ENCODE data around the gene EIF5.

Gene EIF5

DNA sequence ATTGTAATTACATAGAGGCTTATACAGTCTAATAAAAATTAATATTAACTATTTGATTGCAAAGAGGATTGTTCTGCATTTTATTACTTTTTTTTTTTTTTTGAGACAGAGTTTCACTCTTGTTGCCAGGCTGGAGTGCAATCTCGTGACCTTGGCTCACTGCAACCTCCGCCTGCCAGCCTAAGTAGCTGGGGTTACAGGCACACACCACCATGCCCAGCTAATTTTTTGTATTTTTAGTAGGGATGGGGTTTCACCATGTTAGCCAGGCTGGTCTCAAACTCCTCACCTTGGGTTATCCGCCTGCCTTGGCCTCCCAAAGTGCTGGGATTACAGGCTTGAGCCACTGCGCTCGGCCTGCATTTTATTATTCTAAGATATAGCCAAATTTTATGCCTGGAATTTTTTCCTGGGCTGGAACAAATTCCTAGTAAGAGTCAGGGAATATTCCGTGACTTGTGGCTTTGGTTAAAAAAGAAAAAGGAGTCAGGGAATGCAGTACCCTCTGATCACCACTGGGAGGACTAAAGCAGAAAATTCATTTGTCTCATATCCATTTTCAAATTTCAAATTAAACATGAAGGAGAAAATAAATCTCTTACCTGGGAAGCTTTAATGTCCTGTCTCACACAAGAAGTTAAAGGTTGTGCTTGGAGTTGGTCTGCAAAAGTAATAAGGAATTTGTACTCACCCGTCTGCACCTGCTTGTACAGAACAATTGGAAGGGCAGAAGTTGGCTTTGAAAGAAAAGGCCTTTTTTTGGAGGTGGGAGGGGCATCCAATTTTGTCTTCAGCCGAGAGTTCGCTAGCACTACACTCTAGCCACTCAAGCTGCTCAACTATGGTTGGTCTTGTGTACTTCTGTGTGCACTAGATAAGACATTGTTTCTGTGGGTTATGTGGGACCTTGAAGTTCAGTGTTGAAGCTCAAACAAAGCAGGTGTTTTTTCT, 59.9 kb downstream of the EIF5 start:
- TF ChIP-seq, protein P1, sequence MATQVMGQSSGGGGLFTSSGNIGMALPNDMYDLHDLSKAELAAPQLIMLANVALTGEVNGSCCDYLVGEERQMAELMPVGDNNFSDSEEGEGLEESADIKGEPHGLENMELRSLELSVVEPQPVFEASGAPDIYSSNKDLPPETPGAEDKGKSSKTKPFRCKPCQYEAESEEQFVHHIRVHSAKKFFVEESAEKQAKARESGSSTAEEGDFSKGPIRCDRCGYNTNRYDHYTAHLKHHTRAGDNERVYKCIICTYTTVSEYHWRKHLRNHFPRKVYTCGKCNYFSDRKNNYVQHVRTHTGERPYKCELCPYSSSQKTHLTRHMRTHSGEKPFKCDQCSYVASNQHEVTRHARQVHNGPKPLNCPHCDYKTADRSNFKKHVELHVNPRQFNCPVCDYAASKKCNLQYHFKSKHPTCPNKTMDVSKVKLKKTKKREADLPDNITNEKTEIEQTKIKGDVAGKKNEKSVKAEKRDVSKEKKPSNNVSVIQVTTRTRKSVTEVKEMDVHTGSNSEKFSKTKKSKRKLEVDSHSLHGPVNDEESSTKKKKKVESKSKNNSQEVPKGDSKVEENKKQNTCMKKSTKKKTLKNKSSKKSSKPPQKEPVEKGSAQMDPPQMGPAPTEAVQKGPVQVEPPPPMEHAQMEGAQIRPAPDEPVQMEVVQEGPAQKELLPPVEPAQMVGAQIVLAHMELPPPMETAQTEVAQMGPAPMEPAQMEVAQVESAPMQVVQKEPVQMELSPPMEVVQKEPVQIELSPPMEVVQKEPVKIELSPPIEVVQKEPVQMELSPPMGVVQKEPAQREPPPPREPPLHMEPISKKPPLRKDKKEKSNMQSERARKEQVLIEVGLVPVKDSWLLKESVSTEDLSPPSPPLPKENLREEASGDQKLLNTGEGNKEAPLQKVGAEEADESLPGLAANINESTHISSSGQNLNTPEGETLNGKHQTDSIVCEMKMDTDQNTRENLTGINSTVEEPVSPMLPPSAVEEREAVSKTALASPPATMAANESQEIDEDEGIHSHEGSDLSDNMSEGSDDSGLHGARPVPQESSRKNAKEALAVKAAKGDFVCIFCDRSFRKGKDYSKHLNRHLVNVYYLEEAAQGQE (IDR thresholded peaks at IDR 0.05; ENCODE audit: insufficient read depth in 1 of 2, low read depth in 2 of 2, low read length in 2 of 2), result no peak
- TF ChIP-seq SIN3A (IDR thresholded peaks at IDR 0.05; ENCODE audit: borderline replicate concordance, insufficient read depth, low read length) (no peak), FOXP2 (optimal IDR thresholded peaks at IDR 0.05; ENCODE audit: borderline replicate concordance, extremely low read depth, extremely low read length, insufficient read depth) (no peak), TAF1 (IDR thresholded peaks at IDR 0.05; ENCODE audit: borderline replicate concordance, insufficient read depth, low read length) (no peak), POLR2AphosphoS5 (IDR thresholded peaks at IDR 0.05; ENCODE audit: low read depth, low read length) (no peak)
